WTC11 (cell line): ENCODE measurements around the gene HIP1R. TPM values are rescaled to one million over a fixed set of nuclear protein-coding genes. Genes with fewer than 3 reads are reported as not detected.
A peak's percentile ranks its signal among the peaks of the same experiment; 100 is the strongest.

ENCODE experiments used
- ATAC-seq: fragments of 200-7000 bp; cut with Tn5 transposase; 2 replicates; pipeline ENCODE4 v1.10.0; 2021; ENCODE audit warnings: mild to moderate bottlenecking, moderate library complexity
- CTCF ChIA-PET: fragments of 300-600 bp; sonication (Branson Sonifier 250); formaldehyde crosslinking; loops from one replicate; lab custom pipeline; 2021; ENCODE audit warnings: antibody characterized with exemption; lab: Charles Lee
- POLR2A ChIA-PET: fragments of 350-600 bp; sonication (Branson Sonifier 250); formaldehyde crosslinking; loops from one replicate; lab custom pipeline; 2021; ENCODE audit warnings: antibody characterized with exemption; lab: Charles Lee
- DNase-seq: peaks from one replicate; pipeline ENCODE4 v3.0.0; 2021; ENCODE audit warnings: low spot score
- H3K27ac Mint-ChIP-seq: 2 replicates; pipeline ENCODE4 v1.8.0; 2021; ENCODE audit warnings: mixed read lengths
- H3K27me3 Mint-ChIP-seq: 2 replicates; pipeline ENCODE4 v1.8.0; 2021; ENCODE audit warnings: low read depth, mild to moderate bottlenecking, moderate library complexity, mixed read lengths
- H3K36me3 Mint-ChIP-seq: 2 replicates; pipeline ENCODE4 v1.8.0; 2021; ENCODE audit warnings: mixed read lengths
- H3K4me1 Mint-ChIP-seq: 2 replicates; pipeline ENCODE4 v1.8.0; 2022; ENCODE audit warnings: mixed read lengths
- H3K4me3 Mint-ChIP-seq: 2 replicates; pipeline ENCODE4 v1.8.0; 2021; ENCODE audit warnings: mild to moderate bottlenecking, moderate library complexity, mixed read lengths
- H3K9me3 Mint-ChIP-seq: 2 replicates; pipeline ENCODE4 v1.8.0; 2021; ENCODE audit warnings: mixed read lengths
- AR ChIP-seq: fragments of 250-450 bp; sonication (Bioruptor Pico); IDR thresholded peaks from 2 replicates; pipeline ENCODE4 v1.9.0; 2021; ENCODE audit warnings: mild to moderate bottlenecking
- ATF2 ChIP-seq: sonication (generic); formaldehyde crosslinking; IDR thresholded peaks from 2 replicates; pipeline ENCODE4 v1.8.1; 2022; ENCODE audit warnings: low read depth, missing genetic modification reagents, borderline replicate concordance
- CDX4 ChIP-seq: fragments of 250-450 bp; sonication (Bioruptor Pico); IDR thresholded peaks from 2 replicates; pipeline ENCODE4 v1.9.0; 2021; ENCODE audit warnings: moderate library complexity, mild to moderate bottlenecking, inconsistent platforms, borderline replicate concordance
- FOXJ3 ChIP-seq: sonication (generic); formaldehyde crosslinking; IDR thresholded peaks from 2 replicates; pipeline ENCODE4 v1.9.0; 2021; ENCODE audit warnings: missing genetic modification reagents, mild to moderate bottlenecking, borderline replicate concordance
- JAZF1 ChIP-seq: fragments of 250-450 bp; sonication (Bioruptor Pico); IDR thresholded peaks from 2 replicates; pipeline ENCODE4 v1.9.0; 2021; ENCODE audit warnings: moderate library complexity, mild to moderate bottlenecking, inconsistent platforms
- JUN ChIP-seq: sonication (generic); formaldehyde crosslinking; IDR thresholded peaks from 2 replicates; pipeline ENCODE4 v1.8.0; 2023; ENCODE audit warnings: mild to moderate bottlenecking, missing genetic modification reagents
- NFYB ChIP-seq: sonication (generic); formaldehyde crosslinking; conservative IDR thresholded peaks from 2 replicates; pipeline ENCODE4 v1.8.0; 2022; ENCODE audit warnings: low read depth, missing genetic modification reagents
- SMAD4 ChIP-seq: sonication (generic); formaldehyde crosslinking; IDR thresholded peaks from 2 replicates; pipeline ENCODE4 v1.8.0; 2022; ENCODE audit warnings: mild to moderate bottlenecking, missing genetic modification reagents
- USF2 ChIP-seq: sonication (generic); formaldehyde crosslinking; IDR thresholded peaks from 2 replicates; pipeline ENCODE4 v1.8.1; 2023; ENCODE audit warnings: mild to moderate bottlenecking, missing genetic modification reagents, moderate library complexity
- ZBTB21 ChIP-seq: sonication (generic); formaldehyde crosslinking; IDR thresholded peaks from 2 replicates; pipeline ENCODE4 v1.8.1; 2023; ENCODE audit warnings: mild to moderate bottlenecking, missing genetic modification reagents, borderline replicate concordance
- ZNF121 ChIP-seq: sonication (generic); formaldehyde crosslinking; IDR thresholded peaks from 2 replicates; pipeline ENCODE4 v1.8.0; 2023; ENCODE audit warnings: missing genetic modification reagents
- ZNF317 ChIP-seq: sonication (generic); formaldehyde crosslinking; IDR thresholded peaks from 2 replicates; pipeline ENCODE4 v1.8.1; 2023; ENCODE audit warnings: low read depth, mild to moderate bottlenecking, moderate library complexity, missing genetic modification reagents, borderline replicate concordance
- ZNF416 ChIP-seq: fragments of 250-450 bp; sonication (Bioruptor Pico); IDR thresholded peaks from 2 replicates; pipeline ENCODE4 v1.9.0; 2021; ENCODE audit warnings: mild to moderate bottlenecking, inconsistent platforms
- total RNA-seq: library from RNA; stranded (reverse); gene quantifications from 3 replicates; pipeline ENCODE4 v1.2.3, GENCODE V29; 2021

HIP1R gene
- total RNA-seq, 1 experiment from 2014 or later = 45.2 TPM

DNA sequence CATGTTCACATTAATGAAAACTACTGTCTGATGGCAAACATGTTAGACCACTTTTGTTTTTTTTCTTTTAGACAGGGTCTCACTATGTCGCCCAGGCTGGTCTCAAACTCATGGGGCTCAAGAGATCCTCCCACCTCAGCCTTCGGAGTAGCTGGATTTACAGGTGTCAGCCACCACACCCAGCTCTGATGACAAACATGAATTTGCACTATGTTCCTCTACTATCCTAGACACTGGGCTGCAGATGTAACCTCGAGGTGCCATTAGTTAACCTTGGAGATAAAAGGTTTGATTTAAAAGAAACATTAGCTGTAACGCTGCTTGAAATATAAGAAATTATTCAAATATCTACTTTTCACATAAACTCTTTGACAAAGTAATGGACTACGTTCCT, 52.6 kb downstream of the HIP1R start (continued):
- no peak for TF ChIP-seq CDX4

- Mint-ChIP-seq H3K4me1 (peaks cover 59% of the 10 kb centered on the region), H3K27me3 (peaks cover 70% of the 10 kb centered on the region), H3K27ac (no peak overlapping the region; the same call in 1 of the 2 replicates), H3K4me3 (no peak overlapping the region), H3K36me3 (no peaks in the 10 kb centered on the region), H3K9me3 (no peaks in the 10 kb centered on the region)
- TF ChIP-seq ZBTB21 = no peak
- TF ChIP-seq FOXJ3 (CRISPR knock-in tag) = no peak
- TF ChIP-seq ZNF121 = no peak
- ChIA-PET POLR2A (interaction anchor here (0.8 kb wide), 1 partner anchor 15 kb away, joined by 4 read pairs; no protein-coding TSS in a partner anchor), CTCF (interaction anchor here (0.6 to 1.9 kb wide), 4 partner anchors 16 to 113 kb away, joined by 3 to 8 read pairs (median 3); no protein-coding TSS in a partner anchor)
- ATAC-seq = peak; percentile 71
- peak; percentile 46 for DNase-seq
Measured at GRCh38 chr12:122888232-122888752, 53.0 kb downstream of the HIP1R start.

- ATAC-seq (no peak), DNase-seq (no peak)
- Mint-ChIP-seq H3K4me1 (peaks cover 68% of the 10 kb centered on the region), H3K9me3 (no peaks in the 10 kb centered on the region), H3K4me3 (no peak overlapping the region), H3K27ac (no peak overlapping the region), H3K27me3 (peaks cover 70% of the 10 kb centered on the region), H3K36me3 (no peaks in the 10 kb centered on the region)
- TF ChIP-seq JAZF1 (no peak), NFYB (no peak), ATF2 (CRISPR knock-in tag) (no peak), ZNF317 (CRISPR knock-in tag) (no peak)
- POLR2A ChIA-PET = no interaction called here
- CTCF ChIA-PET = interaction anchor here (1.9 kb wide), 1 partner anchor 22 kb away, joined by 8 read pairs; no protein-coding TSS in a partner anchor
Measured at GRCh38 chr12:122889761-122890520, 54.7 kb downstream of the HIP1R start.

GRCh38 chr12:122891661-122892525, 56.6 kb downstream of the HIP1R start:
- ATAC-seq = peak; percentile 57
- no peak for TF ChIP-seq JUN (CRISPR knock-in tag)
- TF ChIP-seq USF2 (CRISPR knock-in tag) = no peak
- no peak for TF ChIP-seq AR (CRISPR knock-in tag)
- TF ChIP-seq SMAD4 = no peak
- TF ChIP-seq ZNF416 (CRISPR knock-in tag) = no peak
- H3K4me1 Mint-ChIP-seq = peaks cover 72% of the 10 kb centered on the region
- H3K27me3 Mint-ChIP-seq = peaks cover 74% of the 10 kb centered on the region
- peaks cover 6% of the 10 kb centered on the region for H3K9me3 Mint-ChIP-seq
- ChIA-PET CTCF (interaction anchor here (0.8 to 1.8 kb wide), 6 partner anchors 12 to 74 kb away, joined by 3 to 12 read pairs (median 4); partner anchors contain the start of gene ABCB9), POLR2A (interaction anchor here (1.2 kb wide), 1 partner anchor 17 kb away, joined by 3 read pairs; no protein-coding TSS in a partner anchor)
- H3K4me3 Mint-ChIP-seq = peak overlapping the region; percentile 34
- no peak for DNase-seq
- H3K27ac Mint-ChIP-seq = peak overlapping the region; percentile 82
- H3K36me3 Mint-ChIP-seq = no peaks in the 10 kb centered on the region
